ENCODE results near the gene TPSAB1. TPM values are rescaled to one million over a fixed set of nuclear protein-coding genes. Genes with fewer than 3 reads are reported as not detected.
"Not testable (repeated sequence)": the region's sequence is repeated elsewhere in the genome, so short reads cannot be mapped to it uniquely, and the experiment has no call there.

Gene TPSAB1
- total and polyA plus RNA-seq, 2 donors (not counting 1 experiment from before 2014, with no cell fraction given) = not detected

- no peak overlapping the region for H2AFZ ChIP-seq (ENCODE audit: low read length)
- H3K79me2 ChIP-seq (ENCODE audit: control insufficient read depth, insufficient read depth, low read length) = no peaks in the 10 kb centered on the region
- no peaks in the 10 kb centered on the region for H3K27me3 ChIP-seq (ENCODE audit: control insufficient read depth, insufficient read depth, low read length)
- no peaks in the 10 kb centered on the region for H3K36me3 ChIP-seq (ENCODE audit: control insufficient read depth, insufficient read depth, low read length)
- no peaks in the 10 kb centered on the region for H4K20me1 ChIP-seq (ENCODE audit: control insufficient read depth, extremely low read depth, insufficient read depth, low read length)
- H3K9me3 ChIP-seq (ENCODE audit: control insufficient read depth, insufficient read depth, low read depth, low read length) = no peaks in the 10 kb centered on the region
- no peak overlapping the region for H3K27ac ChIP-seq (ENCODE audit: insufficient read depth, low read length)
- no peak for TF ChIP-seq CTCF (conservative IDR thresholded peaks at IDR 0.05 in 1 of 2, IDR thresholded peaks at IDR 0.05 in 1 of 2; ENCODE audit: low read depth in 1 of 2, low read length in 2 of 2)
- no peak for TF ChIP-seq EZH2 (IDR thresholded peaks at IDR 0.05; ENCODE audit: low read length, missing control alignments)
- no peak overlapping the region for H3K4me3 ChIP-seq (replicated peaks in 1 of 4; ENCODE audit: control extremely low read depth in 1 of 4, insufficient read depth in 1 of 4, low read depth in 3 of 4, low read length in 4 of 4)
- no peaks in the 10 kb centered on the region for H3K4me1 ChIP-seq (ENCODE audit: control insufficient read depth, extremely low read depth, insufficient read depth, low read length)
- no peak overlapping the region for H3K9ac ChIP-seq (ENCODE audit: insufficient read depth, low read length)
- no peak overlapping the region for H3K4me2 ChIP-seq (ENCODE audit: extremely low read depth, insufficient read depth, low read length)
- DNase-seq (ENCODE audit: low read depth in 2 of 2) = no peak
Measured at GRCh38 chr16:1271380-1271723, 30.8 kb downstream of the TPSAB1 start.

GRCh38 chr16:1271724-1272413 lies 31.4 kb downstream of the TPSAB1 start:
- H4K20me1 ChIP-seq (ENCODE audit: control insufficient read depth, extremely low read depth, insufficient read depth, low read length); H3K79me2 ChIP-seq (ENCODE audit: control insufficient read depth, insufficient read depth, low read length); H3K4me3 ChIP-seq (replicated peaks in 1 of 4; ENCODE audit: control extremely low read depth in 1 of 4, insufficient read depth in 1 of 4, low read depth in 3 of 4, low read length in 4 of 4); H3K9ac ChIP-seq (ENCODE audit: insufficient read depth, low read length); H3K9me3 ChIP-seq (ENCODE audit: control insufficient read depth, insufficient read depth, low read depth, low read length); H2AFZ ChIP-seq (ENCODE audit: low read length); H3K27ac ChIP-seq (ENCODE audit: insufficient read depth, low read length); H3K4me2 ChIP-seq (ENCODE audit: extremely low read depth, insufficient read depth, low read length); H3K36me3 ChIP-seq (ENCODE audit: control insufficient read depth, insufficient read depth, low read length); H3K27me3 ChIP-seq (ENCODE audit: control insufficient read depth, insufficient read depth, low read length); H3K4me1 ChIP-seq (ENCODE audit: control insufficient read depth, extremely low read depth, insufficient read depth, low read length): not testable (repeated sequence)
- DNase-seq (ENCODE audit: low read depth in 2 of 2) = peak in 1 of 2 donors; percentile 7

- no peak for DNase-seq (ENCODE audit: low read depth in 2 of 2)
- H3K4me3 ChIP-seq (replicated peaks in 1 of 4; ENCODE audit: control extremely low read depth in 1 of 4, insufficient read depth in 1 of 4, low read depth in 3 of 4, low read length in 4 of 4) = no peak overlapping the region
- no peaks in the 10 kb centered on the region for H4K20me1 ChIP-seq (ENCODE audit: control insufficient read depth, extremely low read depth, insufficient read depth, low read length)
- H3K9me3 ChIP-seq (ENCODE audit: control insufficient read depth, insufficient read depth, low read depth, low read length) = no peaks in the 10 kb centered on the region
- no peak overlapping the region for H3K4me2 ChIP-seq (ENCODE audit: extremely low read depth, insufficient read depth, low read length)
- no peaks in the 10 kb centered on the region for H3K36me3 ChIP-seq (ENCODE audit: control insufficient read depth, insufficient read depth, low read length)
- no peaks in the 10 kb centered on the region for H3K27me3 ChIP-seq (ENCODE audit: control insufficient read depth, insufficient read depth, low read length)
- H3K9ac ChIP-seq (ENCODE audit: insufficient read depth, low read length) = no peak overlapping the region
- no peak overlapping the region for H2AFZ ChIP-seq (ENCODE audit: low read length)
- TF ChIP-seq EZH2 (IDR thresholded peaks at IDR 0.05; ENCODE audit: low read length, missing control alignments) = no peak
- no peak for TF ChIP-seq CTCF (conservative IDR thresholded peaks at IDR 0.05 in 1 of 2, IDR thresholded peaks at IDR 0.05 in 1 of 2; ENCODE audit: low read depth in 1 of 2, low read length in 2 of 2)
- no peaks in the 10 kb centered on the region for H3K4me1 ChIP-seq (ENCODE audit: control insufficient read depth, extremely low read depth, insufficient read depth, low read length)
- H3K27ac ChIP-seq (ENCODE audit: insufficient read depth, low read length) = no peak overlapping the region
- no peaks in the 10 kb centered on the region for H3K79me2 ChIP-seq (ENCODE audit: control insufficient read depth, insufficient read depth, low read length)
Measured at GRCh38 chr16:1272453-1273198, 32.1 kb downstream of the TPSAB1 start.

All from fibroblast of lung (primary cell).